Measurements from ENCODE around the gene PKDCC. TPM values are rescaled to one million over a fixed set of nuclear protein-coding genes. Genes with fewer than 3 reads are reported as not detected.
A peak's percentile ranks its signal among the peaks of the same experiment; 100 is the strongest.

The PKDCC gene
- total and polyA plus RNA-seq, 2 of the 13 experiments (the other 11 are each of a cell fraction or from before 2014, with no cell fraction given): 52.6 to 58.8 TPM

DNA sequence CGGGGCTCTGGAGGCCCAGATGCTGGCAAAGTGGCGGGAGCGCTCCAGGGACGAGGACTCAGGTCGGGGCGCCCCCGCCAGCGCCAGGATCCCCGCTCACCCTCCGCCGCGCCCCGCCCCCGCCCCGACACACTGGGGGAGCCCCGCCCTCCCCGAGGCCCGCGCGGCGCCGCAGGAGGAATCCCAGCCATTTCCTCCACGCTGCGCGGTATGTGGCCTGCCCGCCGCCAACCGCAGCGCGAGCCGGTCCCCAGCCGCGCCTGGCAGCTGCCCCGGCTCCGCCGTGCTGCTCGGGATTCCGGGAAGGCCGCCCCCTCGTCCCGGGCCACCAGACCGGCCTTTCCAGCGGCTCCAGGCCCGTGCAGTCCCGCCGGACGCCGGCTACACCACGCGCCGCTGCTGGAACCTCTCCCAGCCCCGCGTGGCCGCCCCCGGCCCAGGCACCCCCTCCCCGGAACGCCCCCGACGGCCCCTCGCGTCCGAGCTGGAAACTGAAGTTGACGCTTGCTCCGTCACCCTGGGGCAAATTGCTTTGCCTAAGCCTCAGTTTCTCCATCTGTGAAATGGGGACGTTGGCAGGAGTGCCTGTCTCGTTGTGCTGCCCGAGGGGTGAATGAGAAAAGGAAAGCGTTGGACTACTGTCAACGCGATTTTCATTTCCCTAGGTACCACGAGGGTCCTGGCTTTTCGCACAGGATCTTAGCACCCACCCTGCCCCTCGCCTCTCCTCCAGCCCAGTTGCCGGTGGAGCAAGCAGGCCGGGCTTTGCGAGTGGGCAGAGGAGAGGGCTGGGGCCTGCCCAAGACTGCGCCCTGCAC is 53.6 kb downstream of the PKDCC start (continued):
- TF ChIP-seq, protein P1, sequence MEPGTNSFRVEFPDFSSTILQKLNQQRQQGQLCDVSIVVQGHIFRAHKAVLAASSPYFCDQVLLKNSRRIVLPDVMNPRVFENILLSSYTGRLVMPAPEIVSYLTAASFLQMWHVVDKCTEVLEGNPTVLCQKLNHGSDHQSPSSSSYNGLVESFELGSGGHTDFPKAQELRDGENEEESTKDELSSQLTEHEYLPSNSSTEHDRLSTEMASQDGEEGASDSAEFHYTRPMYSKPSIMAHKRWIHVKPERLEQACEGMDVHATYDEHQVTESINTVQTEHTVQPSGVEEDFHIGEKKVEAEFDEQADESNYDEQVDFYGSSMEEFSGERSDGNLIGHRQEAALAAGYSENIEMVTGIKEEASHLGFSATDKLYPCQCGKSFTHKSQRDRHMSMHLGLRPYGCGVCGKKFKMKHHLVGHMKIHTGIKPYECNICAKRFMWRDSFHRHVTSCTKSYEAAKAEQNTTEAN (CRISPR knock-in tag; conservative IDR thresholded peaks at IDR 0.05): no peak
- TF ChIP-seq NFIC (IDR thresholded peaks at IDR 0.05; ENCODE audit: low read length) (no peak), ZNF777 (CRISPR knock-in tag; IDR thresholded peaks at IDR 0.05) (no peak), MIER3 (CRISPR knock-in tag; IDR thresholded peaks at IDR 0.05; ENCODE audit: borderline replicate concordance) (no peak), GABPB1 (CRISPR knock-in tag; IDR thresholded peaks at IDR 0.05) (peak; percentile 2; the same call in 1 of the 2 replicates), RBM22 (optimal IDR thresholded peaks at IDR 0.05; ENCODE audit: low read length) (no peak), RXRB (CRISPR knock-in tag; IDR thresholded peaks at IDR 0.05; ENCODE audit: borderline replicate concordance) (no peak), ZBTB25 (CRISPR knock-in tag; IDR thresholded peaks at IDR 0.05) (no peak), RAD21 (CRISPR knock-in tag; IDR thresholded peaks at IDR 0.05) (no peak), ONECUT2 (CRISPR knock-in tag; IDR thresholded peaks at IDR 0.05) (no peak), ZNF343 (CRISPR knock-in tag; IDR thresholded peaks at IDR 0.05) (no peak), ZNF788 (CRISPR knock-in tag; IDR thresholded peaks at IDR 0.05; ENCODE audit: borderline replicate concordance) (no peak), ZNF282 (IDR thresholded peaks at IDR 0.05; ENCODE audit: partially characterized antibody) (no peak), ADNP (CRISPR knock-in tag; IDR thresholded peaks at IDR 0.05) (peak; percentile 72), ZNF768 (CRISPR knock-in tag; IDR thresholded peaks at IDR 0.05) (no peak)
- TF ChIP-seq, protein P2, sequence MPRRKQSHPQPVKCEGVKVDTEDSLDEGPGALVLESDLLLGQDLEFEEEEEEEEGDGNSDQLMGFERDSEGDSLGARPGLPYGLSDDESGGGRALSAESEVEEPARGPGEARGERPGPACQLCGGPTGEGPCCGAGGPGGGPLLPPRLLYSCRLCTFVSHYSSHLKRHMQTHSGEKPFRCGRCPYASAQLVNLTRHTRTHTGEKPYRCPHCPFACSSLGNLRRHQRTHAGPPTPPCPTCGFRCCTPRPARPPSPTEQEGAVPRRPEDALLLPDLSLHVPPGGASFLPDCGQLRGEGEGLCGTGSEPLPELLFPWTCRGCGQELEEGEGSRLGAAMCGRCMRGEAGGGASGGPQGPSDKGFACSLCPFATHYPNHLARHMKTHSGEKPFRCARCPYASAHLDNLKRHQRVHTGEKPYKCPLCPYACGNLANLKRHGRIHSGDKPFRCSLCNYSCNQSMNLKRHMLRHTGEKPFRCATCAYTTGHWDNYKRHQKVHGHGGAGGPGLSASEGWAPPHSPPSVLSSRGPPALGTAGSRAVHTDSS (CRISPR knock-in tag; conservative IDR thresholded peaks at IDR 0.05): no peak
- TF ChIP-seq, protein P3, sequence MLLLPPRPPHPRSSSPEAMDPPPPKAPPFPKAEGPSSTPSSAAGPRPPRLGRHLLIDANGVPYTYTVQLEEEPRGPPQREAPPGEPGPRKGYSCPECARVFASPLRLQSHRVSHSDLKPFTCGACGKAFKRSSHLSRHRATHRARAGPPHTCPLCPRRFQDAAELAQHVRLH (CRISPR knock-in tag; IDR thresholded peaks at IDR 0.05; ENCODE audit: borderline replicate concordance, low read depth): no peak
- TF ChIP-seq, protein P4, sequence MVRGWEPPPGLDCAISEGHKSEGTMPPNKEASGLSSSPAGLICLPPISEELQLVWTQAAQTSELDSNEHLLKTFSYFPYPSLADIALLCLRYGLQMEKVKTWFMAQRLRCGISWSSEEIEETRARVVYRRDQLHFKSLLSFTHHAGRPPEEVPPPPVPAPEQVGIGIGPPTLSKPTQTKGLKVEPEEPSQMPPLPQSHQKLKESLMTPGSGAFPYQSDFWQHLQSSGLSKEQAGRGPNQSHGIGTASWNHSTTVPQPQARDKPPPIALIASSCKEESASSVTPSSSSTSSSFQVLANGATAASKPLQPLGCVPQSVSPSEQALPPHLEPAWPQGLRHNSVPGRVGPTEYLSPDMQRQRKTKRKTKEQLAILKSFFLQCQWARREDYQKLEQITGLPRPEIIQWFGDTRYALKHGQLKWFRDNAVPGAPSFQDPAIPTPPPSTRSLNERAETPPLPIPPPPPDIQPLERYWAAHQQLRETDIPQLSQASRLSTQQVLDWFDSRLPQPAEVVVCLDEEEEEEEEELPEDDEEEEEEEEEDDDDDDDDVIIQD (CRISPR knock-in tag; IDR thresholded peaks at IDR 0.05; ENCODE audit: low read depth): no peak

All from HepG2 (cell line).